DND-41 (cell line): ENCODE measurements around the gene SLFN13.

ENCODE experiments used
- ATAC-seq: fragments of 200-7000 bp; cut with Tn5 transposase; 3 replicates; pipeline ENCODE4 v1.9.1; 2021; ENCODE audit warnings: low read depth; ENCODE audit not compliant: insufficient read depth
- DNase-seq: peaks from one replicate; pipeline ENCODE4 v3.0.0-alpha.2; 2020
- H2AFZ ChIP-seq: 2 replicates; pipeline ENCODE4 v1.6.0; 2012; ENCODE audit warnings: low read depth, low read length
- H3K27ac ChIP-seq: 2 replicates; pipeline ENCODE4 v1.5.1; 2012; ENCODE audit warnings: low read length, inconsistent platforms
- H3K27me3 ChIP-seq: fragments of 200-600 bp; sonication (generic); 2 replicates; pipeline ENCODE4 v1.6.0; 2012; ENCODE audit warnings: low read length, mild to moderate bottlenecking, inconsistent platforms; ENCODE audit not compliant: insufficient read depth, poor library complexity
- H3K36me3 ChIP-seq: 2 replicates; pipeline ENCODE4 v1.5.1; 2012; ENCODE audit warnings: low read length, inconsistent platforms; ENCODE audit not compliant: insufficient read depth
- H3K4me1 ChIP-seq: 2 replicates; pipeline ENCODE4 v1.5.1; 2012; ENCODE audit warnings: mild to moderate bottlenecking, low read length; ENCODE audit not compliant: insufficient read depth
- H3K4me2 ChIP-seq: 2 replicates; pipeline ENCODE4 v1.6.0; 2012; ENCODE audit warnings: mild to moderate bottlenecking, moderate library complexity, low read length, inconsistent platforms; ENCODE audit not compliant: insufficient read depth
- H3K4me3 ChIP-seq, 2 experiments: fragments of 200-600 bp in 1 of 2; shearing (Covaris generic) in 1 of 2; 2 replicates each; pipeline ENCODE4 v1.5.1; 2012 to 2016; ENCODE audit warnings: inconsistent platforms in 2 of 2, low read length in 2 of 2, mild to moderate bottlenecking in 2 of 2, low read depth in 1 of 2, moderate library complexity in 1 of 2
- H3K79me2 ChIP-seq: 2 replicates; pipeline ENCODE4 v1.6.0; 2012; ENCODE audit warnings: low read length, inconsistent platforms; ENCODE audit not compliant: insufficient read depth
- H3K9ac ChIP-seq: 2 replicates; pipeline ENCODE4 v1.6.0; 2012; ENCODE audit warnings: low read depth, mild to moderate bottlenecking, inconsistent platforms, low read length, moderate library complexity
- H3K9me3 ChIP-seq: 2 replicates; pipeline ENCODE4 v1.5.1; 2012; ENCODE audit warnings: low read length, moderate library complexity, mild to moderate bottlenecking, inconsistent platforms; ENCODE audit not compliant: insufficient read depth, severe bottlenecking
- H4K20me1 ChIP-seq: 2 replicates; pipeline ENCODE4 v1.6.0; 2012; ENCODE audit warnings: low read length; ENCODE audit not compliant: insufficient read depth
- EZH2 ChIP-seq: IDR thresholded peaks from 3 replicates; pipeline ENCODE4 v1.6.1; 2012; ENCODE audit warnings: borderline replicate concordance, low read depth, mild to moderate bottlenecking, moderate library complexity, low read length, inconsistent platforms; ENCODE audit not compliant: severe bottlenecking
- TF ChIP-seq, protein P1 (sequence below): IDR thresholded peaks from 2 replicates; pipeline ENCODE4 v1.5.1; 2012; ENCODE audit warnings: borderline replicate concordance, low read length, moderate library complexity, mild to moderate bottlenecking; ENCODE audit not compliant: poor library complexity, severe bottlenecking; ENCODE audit errors: extremely low read depth

The SLFN13 gene

DNA sequence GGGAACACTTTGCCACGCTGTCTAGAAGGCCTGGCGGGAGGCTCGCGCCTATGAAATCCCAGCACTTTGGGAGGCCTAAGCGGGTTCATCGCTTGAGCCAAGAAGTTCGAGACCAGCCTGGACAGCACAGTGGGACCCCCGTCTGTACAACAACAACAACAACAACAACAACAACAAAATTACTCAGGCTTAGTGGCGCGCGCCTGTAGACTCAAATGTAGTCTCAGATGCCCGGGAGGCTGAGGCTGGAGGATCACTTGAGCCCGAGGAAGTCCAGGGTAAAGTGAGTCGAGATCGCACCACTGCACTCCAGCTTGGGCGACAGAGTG lies 297 bp upstream of the SLFN13 start:
- Histone ChIP-seq H3K4me2 (no peak overlapping the region), H3K9me3 (no peaks in the 10 kb centered on the region), H3K36me3 (peaks cover 17% of the 10 kb centered on the region), H3K4me1 (no peaks in the 10 kb centered on the region), H2AFZ (no peak overlapping the region), H3K79me2 (no peaks in the 10 kb centered on the region), H3K9ac (no peak overlapping the region), H3K27ac (no peak overlapping the region), H4K20me1 (peaks cover 3% of the 10 kb centered on the region; the same call in 1 of the 2 replicates), H3K4me3 (no peak overlapping the region), H3K27me3 (no peaks in the 10 kb centered on the region)
- TF ChIP-seq, protein P1, sequence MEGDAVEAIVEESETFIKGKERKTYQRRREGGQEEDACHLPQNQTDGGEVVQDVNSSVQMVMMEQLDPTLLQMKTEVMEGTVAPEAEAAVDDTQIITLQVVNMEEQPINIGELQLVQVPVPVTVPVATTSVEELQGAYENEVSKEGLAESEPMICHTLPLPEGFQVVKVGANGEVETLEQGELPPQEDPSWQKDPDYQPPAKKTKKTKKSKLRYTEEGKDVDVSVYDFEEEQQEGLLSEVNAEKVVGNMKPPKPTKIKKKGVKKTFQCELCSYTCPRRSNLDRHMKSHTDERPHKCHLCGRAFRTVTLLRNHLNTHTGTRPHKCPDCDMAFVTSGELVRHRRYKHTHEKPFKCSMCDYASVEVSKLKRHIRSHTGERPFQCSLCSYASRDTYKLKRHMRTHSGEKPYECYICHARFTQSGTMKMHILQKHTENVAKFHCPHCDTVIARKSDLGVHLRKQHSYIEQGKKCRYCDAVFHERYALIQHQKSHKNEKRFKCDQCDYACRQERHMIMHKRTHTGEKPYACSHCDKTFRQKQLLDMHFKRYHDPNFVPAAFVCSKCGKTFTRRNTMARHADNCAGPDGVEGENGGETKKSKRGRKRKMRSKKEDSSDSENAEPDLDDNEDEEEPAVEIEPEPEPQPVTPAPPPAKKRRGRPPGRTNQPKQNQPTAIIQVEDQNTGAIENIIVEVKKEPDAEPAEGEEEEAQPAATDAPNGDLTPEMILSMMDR, result no peak
- no peak for TF ChIP-seq EZH2
- ATAC-seq (no peak), DNase-seq (no peak)

- Histone ChIP-seq H3K9ac (no peak overlapping the region), H3K27me3 (no peaks in the 10 kb centered on the region), H3K9me3 (no peaks in the 10 kb centered on the region), H3K4me3 (no peak overlapping the region), H3K27ac (no peak overlapping the region), H2AFZ (no peak overlapping the region), H3K79me2 (no peaks in the 10 kb centered on the region), H3K36me3 (peaks cover 17% of the 10 kb centered on the region), H4K20me1 (peaks cover 3% of the 10 kb centered on the region; the same call in 1 of the 2 replicates), H3K4me1 (no peaks in the 10 kb centered on the region), H3K4me2 (no peak overlapping the region)
- ATAC-seq (no peak), DNase-seq (no peak)
- no peak for TF ChIP-seq EZH2
- TF ChIP-seq, protein P1, result no peak
Measured at GRCh38 chr17:35447499-35447898, 1.1 kb downstream of the SLFN13 start.

GRCh38 chr17:35438433-35438832 lies 10.1 kb downstream of the SLFN13 start:
- ATAC-seq (no peak), DNase-seq (no peak)
- Histone ChIP-seq H4K20me1 (no peaks in the 10 kb centered on the region), H3K9me3 (no peaks in the 10 kb centered on the region), H3K27me3 (no peaks in the 10 kb centered on the region), H3K9ac (no peak overlapping the region), H3K79me2 (no peaks in the 10 kb centered on the region), H3K4me1 (peaks cover 12% of the 10 kb centered on the region), H3K27ac (no peak overlapping the region), H3K4me3 (no peak overlapping the region), H3K4me2 (no peak overlapping the region), H3K36me3 (peaks cover 9% of the 10 kb centered on the region; the same call in 1 of the 2 replicates), H2AFZ (no peak overlapping the region)
- TF ChIP-seq EZH2, result no peak
- TF ChIP-seq, protein P1, result no peak
